Bronchus fibroblast of lung (primary cell): ENCODE data around the gene YIPF1. TPM values are rescaled to one million over a fixed set of nuclear protein-coding genes. Genes with fewer than 3 reads are reported as not detected.

Experiments
- total RNA-seq: library from RNA; depleted of rRNA; stranded (reverse); fragments of >200 nt; gene quantifications from 2 replicates; pipeline ENCODE4 v1.2.3, GENCODE V29; 2015

YIPF1 gene
- total RNA-seq = 20.5 and 28.2 TPM in 2 replicates

DNA sequence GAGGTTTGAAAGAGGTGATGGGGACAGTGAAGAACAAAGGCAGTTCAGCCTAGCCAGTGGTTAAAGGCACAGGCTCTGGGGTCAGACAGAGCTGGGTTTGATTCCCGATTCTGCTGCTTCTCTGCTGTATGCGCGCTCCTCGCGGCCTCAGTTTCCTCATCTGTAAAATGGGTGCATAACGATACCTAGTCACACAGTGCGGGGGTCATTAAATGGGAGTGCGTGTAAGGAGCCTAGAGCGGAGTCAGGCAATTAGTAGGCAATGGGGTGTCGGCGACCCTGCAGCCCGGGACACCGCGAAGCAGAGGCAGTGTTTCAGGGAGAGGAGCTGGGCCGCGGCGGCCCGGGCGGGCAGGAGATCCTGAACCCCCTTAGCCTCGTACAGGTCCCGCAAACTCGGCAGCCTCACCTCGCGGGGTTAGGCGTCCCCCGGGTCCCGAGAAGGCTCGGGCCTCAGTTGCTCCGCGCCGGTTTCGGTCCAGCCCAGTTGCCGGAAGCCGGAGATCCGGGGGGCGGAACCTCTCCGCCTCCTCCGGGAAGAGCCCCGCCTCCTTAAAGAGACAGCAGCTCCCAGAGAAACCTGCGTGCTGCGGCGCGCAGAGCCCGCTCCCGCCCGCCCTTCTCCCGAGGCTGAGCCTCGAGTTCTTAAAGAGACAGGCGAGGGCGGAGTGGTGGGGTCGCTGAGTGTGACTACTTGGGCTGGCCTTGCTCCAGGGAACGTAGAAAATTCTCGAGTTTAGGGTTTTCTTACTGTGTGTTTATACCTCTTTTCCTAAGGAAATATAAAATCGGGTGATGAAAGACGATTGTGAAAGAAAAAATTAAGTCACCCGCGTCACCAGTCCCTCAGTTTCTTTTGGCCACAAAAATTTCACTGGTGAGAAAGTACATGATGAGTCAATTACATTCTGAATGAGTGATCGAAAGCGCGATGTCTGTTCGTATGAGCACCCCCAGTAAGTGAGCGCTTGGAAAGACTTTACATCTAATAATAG lies at the start of gene YIPF1:
Gene YIPF1, minus strand, starts transcription at position 494 of the 995 bp plus-strand sequence. CDS start 860 bp downstream, outside the sequence.

DNA sequence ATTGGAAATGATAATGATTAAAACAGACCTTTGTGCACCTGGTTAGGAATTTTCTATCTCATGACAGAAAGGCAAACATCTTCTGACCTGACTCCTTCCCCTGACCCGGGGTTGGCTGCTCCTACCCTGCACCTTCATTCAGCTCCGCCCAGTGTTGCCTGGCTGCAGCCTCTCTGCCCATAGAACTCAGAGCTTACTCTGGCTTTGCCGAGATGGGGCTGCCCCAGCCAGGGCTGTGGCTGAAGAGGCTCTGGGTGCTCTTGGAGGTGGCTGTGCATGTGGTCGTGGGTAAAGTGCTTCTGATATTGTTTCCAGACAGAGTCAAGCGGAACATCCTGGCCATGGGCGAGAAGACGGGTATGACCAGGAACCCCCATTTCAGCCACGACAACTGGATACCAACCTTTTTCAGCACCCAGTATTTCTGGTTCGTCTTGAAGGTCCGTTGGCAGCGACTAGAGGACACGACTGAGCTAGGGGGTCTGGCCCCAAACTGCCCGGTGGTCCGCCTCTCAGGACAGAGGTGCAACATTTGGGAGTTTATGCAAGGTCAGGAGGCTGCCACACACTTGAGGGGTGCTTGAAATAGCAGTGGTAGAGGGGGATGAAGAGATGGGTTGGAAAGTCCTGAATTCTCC lies 4.5 kb upstream of the YIPF1 start, which contains the start of gene DIO1:
Gene DIO1, plus strand, starts transcription at position 189 of the 638 bp plus-strand sequence. Its CDS starts 24 bp downstream, at position 213.

DNA sequence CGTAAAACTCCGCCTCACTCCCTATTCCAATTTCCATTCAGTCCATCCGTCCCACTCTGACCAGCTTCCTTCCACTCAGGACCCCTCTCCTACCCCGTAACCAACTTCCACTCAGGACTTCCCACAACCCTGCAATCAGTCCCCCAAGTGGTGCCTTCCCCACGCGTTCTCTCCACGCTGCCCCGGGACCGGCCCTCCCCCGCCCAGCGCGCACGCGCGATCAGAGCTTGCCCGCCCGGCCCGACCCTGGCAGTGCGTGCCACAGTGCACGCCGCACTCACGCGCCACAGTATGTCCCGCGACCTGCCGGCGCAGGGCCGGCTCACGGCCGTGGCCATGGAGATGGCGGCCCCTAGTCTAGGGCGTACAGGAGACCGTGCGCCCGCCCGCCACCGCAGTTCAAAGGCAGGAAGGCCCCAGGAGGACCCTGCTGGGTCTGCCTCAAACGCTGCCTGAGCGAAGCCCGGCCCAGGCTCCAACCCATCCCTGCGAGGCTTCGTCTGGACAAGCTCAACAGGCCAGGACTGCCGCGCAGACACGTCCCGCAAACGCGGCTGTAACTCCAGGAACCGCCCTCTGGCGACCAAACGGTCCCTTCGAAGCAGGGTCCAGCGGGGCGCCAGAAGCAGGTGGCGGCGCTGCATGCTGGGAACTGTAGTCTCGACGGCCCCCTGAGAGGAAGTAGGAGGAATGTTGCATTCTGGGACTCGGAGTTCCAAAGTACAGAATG lies 51.5 kb downstream of the YIPF1 start, which contains the start of gene NDC1:
Gene NDC1, minus strand, starts transcription at position 373 of the 730 bp plus-strand sequence. Its CDS starts 35 bp downstream, at position 338.

Other genes with a start within 250 kb of the YIPF1 start
- gene GLIS1, start 150.6 kb downstream of the YIPF1 start, total RNA-seq = 3.4 and 3.9 TPM in 2 replicates
- gene NDC1, start 51.5 kb downstream of the YIPF1 start, total RNA-seq = 32.3 and 35.3 TPM in 2 replicates
- gene DIO1, start 4.4 kb upstream of the YIPF1 start, total RNA-seq = not detected in 2 replicates
- 33.6 and 34.8 TPM in 2 replicates for gene IFT25, start 55.9 kb upstream of the YIPF1 start, total RNA-seq
- 29.4 and 33.6 TPM in 2 replicates for gene LRRC42, start 56.6 kb upstream of the YIPF1 start, total RNA-seq
- gene LDLRAD1, start 128.4 kb upstream of the YIPF1 start, total RNA-seq = not detected in 2 replicates
- gene TMEM59, start 163.4 kb upstream of the YIPF1 start, total RNA-seq = 85.9 and 111 TPM in 2 replicates
- 2.4 and 3.0 TPM in 2 replicates for gene TCEANC2, start 163.8 kb upstream of the YIPF1 start, total RNA-seq